ENCODE measurements around the gene ERP27. TPM values are rescaled to one million over a fixed set of nuclear protein-coding genes. Genes with fewer than 3 reads are reported as not detected.

Gene ERP27
- total RNA-seq, 1 donor from 2014 or later: 9.7 TPM

GRCh38 chr12:14959463-14959862, 21.1 kb upstream of the ERP27 start:
- peak; percentile 16 for ATAC-seq
- Histone ChIP-seq H3K36me3 (no peaks in the 10 kb centered on the region), H3K4me3 (peak overlapping the region; percentile 60), H3K9me3 (no peaks in the 10 kb centered on the region), H3K27me3 (no peaks in the 10 kb centered on the region), H3K4me1 (peaks cover 24% of the 10 kb centered on the region), H3K27ac (peak overlapping the region; percentile 85)
- no peak for TF ChIP-seq CTCF (IDR thresholded peaks at IDR 0.05)
- intact Hi-C loops (cut with DNase I): no loop called here
- DNase-seq: no peak

- Histone ChIP-seq H3K36me3 (no peaks in the 10 kb centered on the region), H3K4me3 (peak overlapping the region; percentile 60), H3K27me3 (no peaks in the 10 kb centered on the region), H3K4me1 (peaks cover 28% of the 10 kb centered on the region), H3K27ac (peak overlapping the region; percentile 85), H3K9me3 (no peaks in the 10 kb centered on the region)
- intact Hi-C loops (cut with DNase I): no loop called here
- DNase-seq (no peak), ATAC-seq (no peak)
- no peak for TF ChIP-seq CTCF (IDR thresholded peaks at IDR 0.05)
Measured at GRCh38 chr12:14959126-14959440, 20.7 kb upstream of the ERP27 start.

- Histone ChIP-seq H3K27me3 (no peaks in the 10 kb centered on the region), H3K9me3 (no peaks in the 10 kb centered on the region), H3K4me1 (peaks cover 32% of the 10 kb centered on the region), H3K27ac (peak overlapping the region; percentile 85), H3K4me3 (peak overlapping the region; percentile 60), H3K36me3 (no peaks in the 10 kb centered on the region)
- TF ChIP-seq CTCF (IDR thresholded peaks at IDR 0.05): no peak
- intact Hi-C loops (cut with DNase I): no loop called here
- DNase-seq (no peak), ATAC-seq (no peak)
Measured at GRCh38 chr12:14958361-14959125, 20.2 kb upstream of the ERP27 start.

GRCh38 chr12:14957551-14958168, 19.3 kb upstream of the ERP27 start:
- intact Hi-C loops (cut with DNase I): no loop called here
- DNase-seq (no peak), ATAC-seq (no peak)
- no peak for TF ChIP-seq CTCF (IDR thresholded peaks at IDR 0.05)
- H3K27me3 ChIP-seq: no peaks in the 10 kb centered on the region
- no peaks in the 10 kb centered on the region for H3K36me3 ChIP-seq
- peaks cover 40% of the 10 kb centered on the region for H3K4me1 ChIP-seq
- no peaks in the 10 kb centered on the region for H3K9me3 ChIP-seq
- peak overlapping the region; percentile 85 for H3K27ac ChIP-seq
- H3K4me3 ChIP-seq: peak overlapping the region; percentile 60

- no peak for TF ChIP-seq CTCF (IDR thresholded peaks at IDR 0.05)
- Histone ChIP-seq H3K9me3 (no peaks in the 10 kb centered on the region), H3K4me3 (peak overlapping the region; percentile 60), H3K36me3 (no peaks in the 10 kb centered on the region), H3K27ac (peak overlapping the region; percentile 85), H3K4me1 (peaks cover 48% of the 10 kb centered on the region), H3K27me3 (no peaks in the 10 kb centered on the region)
- intact Hi-C loops (cut with DNase I): no loop called here
- no peak for ATAC-seq
- no peak for DNase-seq
Measured at GRCh38 chr12:14956905-14957304, 18.6 kb upstream of the ERP27 start.
